Osteoblast (primary cell): ENCODE data around the gene GLA. TPM values are rescaled to one million over a fixed set of nuclear protein-coding genes. Genes with fewer than 3 reads are reported as not detected.

Experiments used
- DNase-seq: peaks from one replicate; pipeline ENCODE4 v3.0.0; 2011; ENCODE audit warnings: low spot score, mixed read lengths; ENCODE audit not compliant: insufficient read length; ENCODE audit errors: missing footprints
- H2AFZ ChIP-seq: 2 replicates; pipeline ENCODE4 v1.6.0; 2011; ENCODE audit warnings: mild to moderate bottlenecking, low read length
- H3K27ac ChIP-seq: 2 replicates; pipeline ENCODE4 v1.5.1; 2011; ENCODE audit warnings: mild to moderate bottlenecking, low read depth, low read length, moderate library complexity
- H3K27me3 ChIP-seq: 2 replicates; pipeline ENCODE4 v1.6.0; 2012; ENCODE audit warnings: mild to moderate bottlenecking, control low read depth, inconsistent platforms, low read length, moderate library complexity; ENCODE audit not compliant: insufficient read depth
- H3K36me3 ChIP-seq: 2 replicates; pipeline ENCODE4 v1.5.1; 2011; ENCODE audit warnings: mild to moderate bottlenecking, low read length, control low read depth, moderate library complexity; ENCODE audit not compliant: insufficient read depth
- H3K4me1 ChIP-seq: 2 replicates; pipeline ENCODE4 v1.5.1; 2011; ENCODE audit warnings: mild to moderate bottlenecking, low read length, control low read depth, moderate library complexity; ENCODE audit not compliant: insufficient read depth
- H3K4me2 ChIP-seq: 2 replicates; pipeline ENCODE4 v1.6.0; 2011; ENCODE audit warnings: mild to moderate bottlenecking, low read length; ENCODE audit not compliant: insufficient read depth
- H3K4me3 ChIP-seq: fragments of 200-600 bp; sonication (generic); 3 replicates; pipeline ENCODE4 v1.5.1; 2012; ENCODE audit warnings: mild to moderate bottlenecking, low read length, inconsistent platforms; ENCODE audit not compliant: insufficient read depth
- H3K79me2 ChIP-seq: 2 replicates; pipeline ENCODE4 v1.6.0; 2012; ENCODE audit warnings: mild to moderate bottlenecking, low read length, control low read depth, inconsistent platforms; ENCODE audit not compliant: insufficient read depth
- H3K9me3 ChIP-seq: 2 replicates; pipeline ENCODE4 v1.5.1; 2011; ENCODE audit warnings: low read depth, low read length, control low read depth
- H4K20me1 ChIP-seq: 2 replicates; pipeline ENCODE4 v1.6.0; 2012; ENCODE audit warnings: mild to moderate bottlenecking, low read length, control low read depth; ENCODE audit not compliant: insufficient read depth
- CTCF ChIP-seq: IDR thresholded peaks from 2 replicates; pipeline ENCODE4 v1.5.1; 2011; ENCODE audit warnings: mild to moderate bottlenecking, low read depth, low read length, moderate library complexity; ENCODE audit errors: extremely low read depth
- total RNA-seq: library from RNA; depleted of rRNA; stranded (reverse); fragments of >200 nt; gene quantifications from 2 replicates; pipeline ENCODE4 v1.2.3, GENCODE V29; 2012

The GLA gene
- total RNA-seq, 1 donor, result 22.8 TPM

GRCh38 chrX:101365301-101365795 lies 42.4 kb downstream of the GLA start:
- Histone ChIP-seq H3K36me3 (no peaks in the 10 kb centered on the region), H3K9me3 (no peaks in the 10 kb centered on the region), H2AFZ (no peak overlapping the region), H3K27ac (no peak overlapping the region), H4K20me1 (no peaks in the 10 kb centered on the region), H3K4me1 (no peaks in the 10 kb centered on the region), H3K27me3 (peaks cover 9% of the 10 kb centered on the region), H3K4me3 (no peak overlapping the region), H3K79me2 (no peaks in the 10 kb centered on the region), H3K4me2 (no peak overlapping the region)
- TF ChIP-seq CTCF, result no peak
- DNase-seq, result no peak

GRCh38 chrX:101362757-101363156 lies 45.0 kb downstream of the GLA start:
- no peak overlapping the region for H3K27ac ChIP-seq
- H3K36me3 ChIP-seq, result no peaks in the 10 kb centered on the region
- H3K4me3 ChIP-seq, result no peak overlapping the region
- no peaks in the 10 kb centered on the region for H3K79me2 ChIP-seq
- H3K4me1 ChIP-seq, result no peaks in the 10 kb centered on the region
- no peak for DNase-seq
- no peaks in the 10 kb centered on the region for H4K20me1 ChIP-seq
- no peaks in the 10 kb centered on the region for H3K9me3 ChIP-seq
- H3K27me3 ChIP-seq, result peaks cover 9% of the 10 kb centered on the region
- TF ChIP-seq CTCF, result no peak
- H2AFZ ChIP-seq, result no peak overlapping the region
- H3K4me2 ChIP-seq, result no peak overlapping the region

- peaks cover 9% of the 10 kb centered on the region for H3K27me3 ChIP-seq
- no peaks in the 10 kb centered on the region for H3K36me3 ChIP-seq
- no peak overlapping the region for H3K4me2 ChIP-seq
- no peaks in the 10 kb centered on the region for H3K79me2 ChIP-seq
- DNase-seq, result no peak
- no peak for TF ChIP-seq CTCF
- H3K9me3 ChIP-seq, result no peaks in the 10 kb centered on the region
- no peak overlapping the region for H2AFZ ChIP-seq
- no peaks in the 10 kb centered on the region for H3K4me1 ChIP-seq
- no peak overlapping the region for H3K27ac ChIP-seq
- H3K4me3 ChIP-seq, result no peak overlapping the region
- no peaks in the 10 kb centered on the region for H4K20me1 ChIP-seq
Measured at GRCh38 chrX:101362116-101362515, 45.6 kb downstream of the GLA start.

- no peaks in the 10 kb centered on the region for H3K9me3 ChIP-seq
- H3K79me2 ChIP-seq, result no peaks in the 10 kb centered on the region
- no peak overlapping the region for H3K4me2 ChIP-seq
- no peaks in the 10 kb centered on the region for H3K36me3 ChIP-seq
- TF ChIP-seq CTCF, result no peak
- no peak overlapping the region for H3K4me3 ChIP-seq
- H2AFZ ChIP-seq, result no peak overlapping the region
- H3K4me1 ChIP-seq, result no peaks in the 10 kb centered on the region
- peaks cover 12% of the 10 kb centered on the region for H3K27me3 ChIP-seq
- DNase-seq, result no peak
- H3K27ac ChIP-seq, result no peak overlapping the region
- no peaks in the 10 kb centered on the region for H4K20me1 ChIP-seq
Measured at GRCh38 chrX:101360390-101360789, 47.3 kb downstream of the GLA start.
